ENCODE results near the gene AKAP8L.

The AKAP8L gene

GRCh38 chr19:15442142-15442920 lies 23.5 kb upstream of the AKAP8L start:
- TF ChIP-seq TAF1 (IDR thresholded peaks at IDR 0.05; ENCODE audit: low read depth, low read length) (no peak), POLR2A (IDR thresholded peaks at IDR 0.05; ENCODE audit: low read depth, low read length) (no peak), SPI1 (IDR thresholded peaks at IDR 0.05; ENCODE audit: low read depth, low read length) (no peak), POU2F2 (IDR thresholded peaks at IDR 0.05; ENCODE audit: low read depth, low read length) (no peak), POLR2AphosphoS5 (IDR thresholded peaks at IDR 0.05; ENCODE audit: low read depth, low read length) (no peak), PAX5 (IDR thresholded peaks at IDR 0.05; ENCODE audit: insufficient read depth, low read length, severe bottlenecking) (no peak)
- no peak for FAIRE-seq
- no peak for DNase-seq (ENCODE audit: insufficient read length, low spot score)

GRCh38 chr19:15441317-15441716 lies 22.5 kb upstream of the AKAP8L start:
- FAIRE-seq (peak; percentile 71), DNase-seq (ENCODE audit: insufficient read length, low spot score) (no peak)
- no peak for TF ChIP-seq POU2F2 (IDR thresholded peaks at IDR 0.05; ENCODE audit: low read depth, low read length)
- no peak for TF ChIP-seq TAF1 (IDR thresholded peaks at IDR 0.05; ENCODE audit: low read depth, low read length)
- TF ChIP-seq SPI1 (IDR thresholded peaks at IDR 0.05; ENCODE audit: low read depth, low read length), result no peak

GRCh38 chr19:15439821-15440641 lies 21.2 kb upstream of the AKAP8L start:
- TF ChIP-seq POLR2AphosphoS5 (IDR thresholded peaks at IDR 0.05; ENCODE audit: low read depth, low read length) (no peak), TAF1 (IDR thresholded peaks at IDR 0.05; ENCODE audit: low read depth, low read length) (no peak), POU2F2 (IDR thresholded peaks at IDR 0.05; ENCODE audit: low read depth, low read length) (no peak), PAX5 (IDR thresholded peaks at IDR 0.05; ENCODE audit: insufficient read depth, low read length, severe bottlenecking) (no peak)
- DNase-seq (ENCODE audit: insufficient read length, low spot score) (no peak), FAIRE-seq (no peak)

DNA sequence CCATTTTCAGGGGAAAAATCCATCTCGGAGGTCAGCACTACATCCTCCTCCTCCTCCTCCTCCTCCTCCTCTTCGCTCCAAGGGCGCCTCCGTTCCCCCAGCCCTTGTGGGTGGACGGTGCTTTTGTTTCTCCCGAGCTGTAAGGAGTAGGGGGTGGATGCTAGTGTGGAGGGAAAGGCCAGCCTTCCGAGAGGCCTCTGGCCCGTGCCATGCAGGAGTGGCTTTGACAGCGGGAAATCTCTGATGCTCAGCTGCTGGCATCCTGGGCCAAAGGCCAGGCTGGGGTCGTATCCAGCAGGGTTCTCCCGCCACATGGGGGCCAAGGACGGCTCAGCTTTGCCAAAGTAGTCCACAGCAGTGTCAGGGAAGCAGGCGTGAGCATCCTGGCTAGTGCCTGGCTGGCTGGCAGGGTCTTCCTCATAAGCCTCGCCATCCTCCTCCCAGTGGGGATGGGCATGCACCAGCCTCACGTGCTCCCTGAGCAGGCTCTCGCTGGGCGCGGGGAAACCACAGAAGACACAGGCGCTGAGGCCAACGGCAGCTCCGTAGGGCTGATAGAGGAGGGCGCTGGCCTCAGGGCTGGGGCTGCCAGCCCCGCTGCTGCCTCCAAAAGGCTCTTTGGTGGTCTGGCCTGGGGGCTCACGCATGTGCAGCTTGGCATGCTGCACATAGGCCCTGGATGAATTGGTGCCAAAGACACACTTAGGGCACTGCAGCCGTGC lies 20.5 kb upstream of the AKAP8L start:
- no peak for TF ChIP-seq TAF1 (IDR thresholded peaks at IDR 0.05; ENCODE audit: low read depth, low read length)
- no peak for TF ChIP-seq PAX5 (IDR thresholded peaks at IDR 0.05; ENCODE audit: insufficient read depth, low read length, severe bottlenecking)
- no peak for TF ChIP-seq POU2F2 (IDR thresholded peaks at IDR 0.05; ENCODE audit: low read depth, low read length)
- no peak for TF ChIP-seq POLR2A (IDR thresholded peaks at IDR 0.05; ENCODE audit: low read depth, low read length)
- TF ChIP-seq SPI1 (IDR thresholded peaks at IDR 0.05; ENCODE audit: low read depth, low read length), result no peak
- TF ChIP-seq POLR2AphosphoS5 (IDR thresholded peaks at IDR 0.05; ENCODE audit: low read depth, low read length), result no peak
- no peak for DNase-seq (ENCODE audit: insufficient read length, low spot score)
- FAIRE-seq, result no peak

DNA sequence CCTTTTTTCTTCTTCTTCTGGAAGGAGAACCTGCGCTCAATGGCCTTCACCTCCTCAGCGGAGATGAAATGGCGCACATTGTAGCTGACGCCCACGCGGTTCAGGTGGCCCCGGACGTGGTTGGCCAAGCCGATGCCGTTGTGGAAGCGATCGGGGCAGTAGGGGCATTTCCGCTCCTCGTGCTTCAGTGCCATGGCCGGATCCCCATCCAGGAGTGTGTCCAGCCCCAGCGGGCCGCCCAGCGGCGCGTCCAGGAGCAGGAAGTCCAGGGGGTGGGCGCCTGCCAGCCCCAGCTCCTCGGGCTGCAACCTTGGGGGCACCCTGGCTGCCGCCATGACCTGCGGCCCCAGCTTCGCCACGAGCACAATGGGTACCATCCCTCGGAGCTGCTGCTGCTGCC lies 19.8 kb upstream of the AKAP8L start:
- TF ChIP-seq POU2F2 (IDR thresholded peaks at IDR 0.05; ENCODE audit: low read depth, low read length) (no peak), POLR2AphosphoS5 (IDR thresholded peaks at IDR 0.05; ENCODE audit: low read depth, low read length) (no peak), POLR2A (IDR thresholded peaks at IDR 0.05; ENCODE audit: low read depth, low read length) (no peak), SPI1 (IDR thresholded peaks at IDR 0.05; ENCODE audit: low read depth, low read length) (no peak), PAX5 (IDR thresholded peaks at IDR 0.05; ENCODE audit: insufficient read depth, low read length, severe bottlenecking) (no peak), TAF1 (IDR thresholded peaks at IDR 0.05; ENCODE audit: low read depth, low read length) (no peak)
- FAIRE-seq (no peak), DNase-seq (ENCODE audit: insufficient read length, low spot score) (no peak)

DNA sequence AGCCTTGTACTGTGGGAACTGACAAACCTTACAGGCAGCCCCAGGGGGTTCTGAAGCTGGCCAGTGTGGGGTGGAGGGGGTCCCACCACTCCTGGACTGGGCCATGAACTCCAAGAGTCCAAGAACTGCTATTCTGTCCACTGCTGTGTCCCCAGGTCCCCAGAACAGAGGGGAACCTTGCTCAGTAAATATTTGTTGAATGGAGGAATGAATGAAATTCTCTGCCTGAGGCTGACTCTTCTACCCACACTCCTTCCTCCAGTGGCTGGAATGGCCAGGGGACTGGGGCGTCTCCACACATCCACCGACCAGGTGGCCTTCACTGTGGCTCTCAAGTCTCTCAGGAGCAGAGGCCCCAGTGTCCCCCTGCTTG lies 19.3 kb upstream of the AKAP8L start:
- no peak for TF ChIP-seq SPI1 (IDR thresholded peaks at IDR 0.05; ENCODE audit: low read depth, low read length)
- TF ChIP-seq POU2F2 (IDR thresholded peaks at IDR 0.05; ENCODE audit: low read depth, low read length), result no peak
- no peak for DNase-seq (ENCODE audit: insufficient read length, low spot score)
- FAIRE-seq, result no peak

- TF ChIP-seq PAX5 (IDR thresholded peaks at IDR 0.05; ENCODE audit: insufficient read depth, low read length, severe bottlenecking) (no peak), POLR2AphosphoS5 (IDR thresholded peaks at IDR 0.05; ENCODE audit: low read depth, low read length) (no peak), TAF1 (IDR thresholded peaks at IDR 0.05; ENCODE audit: low read depth, low read length) (no peak), SPI1 (IDR thresholded peaks at IDR 0.05; ENCODE audit: low read depth, low read length) (no peak), POU2F2 (IDR thresholded peaks at IDR 0.05; ENCODE audit: low read depth, low read length) (no peak), POLR2A (IDR thresholded peaks at IDR 0.05; ENCODE audit: low read depth, low read length) (no peak)
- no peak for FAIRE-seq
- DNase-seq (ENCODE audit: insufficient read length, low spot score), result no peak
These were observed 18.8 kb upstream of the AKAP8L start for GRCh38 chr19:15437355-15438123.

- TF ChIP-seq TAF1 (IDR thresholded peaks at IDR 0.05; ENCODE audit: low read depth, low read length), result no peak
- no peak for TF ChIP-seq PAX5 (IDR thresholded peaks at IDR 0.05; ENCODE audit: insufficient read depth, low read length, severe bottlenecking)
- TF ChIP-seq POU2F2 (IDR thresholded peaks at IDR 0.05; ENCODE audit: low read depth, low read length), result no peak
- no peak for TF ChIP-seq POLR2A (IDR thresholded peaks at IDR 0.05; ENCODE audit: low read depth, low read length)
- no peak for TF ChIP-seq SPI1 (IDR thresholded peaks at IDR 0.05; ENCODE audit: low read depth, low read length)
- no peak for TF ChIP-seq POLR2AphosphoS5 (IDR thresholded peaks at IDR 0.05; ENCODE audit: low read depth, low read length)
- DNase-seq (ENCODE audit: insufficient read length, low spot score) (no peak), FAIRE-seq (no peak)
These were observed 18.0 kb upstream of the AKAP8L start for GRCh38 chr19:15436826-15437110.

Data from GM12891 (cell line).